ENCODE measurements around the gene NR1H4.

The NR1H4 gene

GRCh38 chr12:100437038-100437841 lies 36.4 kb upstream of the NR1H4 start:
- Histone ChIP-seq H4K20me1 (ENCODE audit: insufficient read depth, low read length, poor library complexity, severe bottlenecking) (no peaks in the 10 kb centered on the region), H3K9me3 (ENCODE audit: insufficient read depth, low read depth, low read length) (no peaks in the 10 kb centered on the region), H3K9me2 (replicated peaks; ENCODE audit: low read depth, low read length) (no peaks in the 10 kb centered on the region), H3K9ac (ENCODE audit: low read depth, low read length, poor library complexity, severe bottlenecking) (no peak overlapping the region), H3K79me2 (ENCODE audit: insufficient read depth, low read length) (no peaks in the 10 kb centered on the region), H2AFZ (ENCODE audit: low read length) (no peak overlapping the region), H3K4me2 (ENCODE audit: low read depth, low read length, poor library complexity, severe bottlenecking) (no peak overlapping the region), H3K4me1 (ENCODE audit: insufficient read depth, low read length, poor library complexity, severe bottlenecking) (no peaks in the 10 kb centered on the region), H3K4me3 (ENCODE audit: low read length, poor library complexity, severe bottlenecking) (no peak overlapping the region), H3F3A (ENCODE audit: low read depth) (no peaks in the 10 kb centered on the region), H3K36me3 (ENCODE audit: insufficient read depth, low read length) (no peaks in the 10 kb centered on the region), H3K27me3 (ENCODE audit: insufficient read depth, low read length, poor library complexity, severe bottlenecking) (no peaks in the 10 kb centered on the region)
- TF ChIP-seq CTCF (conservative IDR thresholded peaks at IDR 0.05; ENCODE audit: low read length) (no peak), EZH2phosphoT487 (IDR thresholded peaks at IDR 0.05; ENCODE audit: borderline replicate concordance) (no peak)

- Histone ChIP-seq H3K4me2 (ENCODE audit: low read depth, low read length, poor library complexity, severe bottlenecking) (no peak overlapping the region), H3F3A (ENCODE audit: low read depth) (no peaks in the 10 kb centered on the region), H3K9me2 (replicated peaks; ENCODE audit: low read depth, low read length) (no peaks in the 10 kb centered on the region), H3K27me3 (ENCODE audit: insufficient read depth, low read length, poor library complexity, severe bottlenecking) (no peaks in the 10 kb centered on the region), H3K9me3 (ENCODE audit: insufficient read depth, low read depth, low read length) (no peaks in the 10 kb centered on the region), H3K4me1 (ENCODE audit: insufficient read depth, low read length, poor library complexity, severe bottlenecking) (no peaks in the 10 kb centered on the region), H3K36me3 (ENCODE audit: insufficient read depth, low read length) (no peaks in the 10 kb centered on the region), H3K4me3 (ENCODE audit: low read length, poor library complexity, severe bottlenecking) (no peak overlapping the region), H2AFZ (ENCODE audit: low read length) (no peak overlapping the region), H3K79me2 (ENCODE audit: insufficient read depth, low read length) (no peaks in the 10 kb centered on the region), H4K20me1 (ENCODE audit: insufficient read depth, low read length, poor library complexity, severe bottlenecking) (no peaks in the 10 kb centered on the region), H3K9ac (ENCODE audit: low read depth, low read length, poor library complexity, severe bottlenecking) (no peak overlapping the region)
- TF ChIP-seq CTCF (conservative IDR thresholded peaks at IDR 0.05; ENCODE audit: low read length): no peak
- TF ChIP-seq EZH2phosphoT487 (IDR thresholded peaks at IDR 0.05; ENCODE audit: borderline replicate concordance): no peak
These were observed 33.9 kb upstream of the NR1H4 start for GRCh38 chr12:100439797-100440196.

GRCh38 chr12:100442403-100442802 lies 31.3 kb upstream of the NR1H4 start:
- Histone ChIP-seq H3F3A (ENCODE audit: low read depth) (no peaks in the 10 kb centered on the region), H4K20me1 (ENCODE audit: insufficient read depth, low read length, poor library complexity, severe bottlenecking) (no peaks in the 10 kb centered on the region), H2AFZ (ENCODE audit: low read length) (no peak overlapping the region), H3K9ac (ENCODE audit: low read depth, low read length, poor library complexity, severe bottlenecking) (no peak overlapping the region), H3K4me1 (ENCODE audit: insufficient read depth, low read length, poor library complexity, severe bottlenecking) (no peaks in the 10 kb centered on the region), H3K9me3 (ENCODE audit: insufficient read depth, low read depth, low read length) (no peaks in the 10 kb centered on the region), H3K9me2 (replicated peaks; ENCODE audit: low read depth, low read length) (no peaks in the 10 kb centered on the region), H3K79me2 (ENCODE audit: insufficient read depth, low read length) (no peaks in the 10 kb centered on the region), H3K36me3 (ENCODE audit: insufficient read depth, low read length) (no peaks in the 10 kb centered on the region), H3K4me2 (ENCODE audit: low read depth, low read length, poor library complexity, severe bottlenecking) (no peak overlapping the region), H3K4me3 (ENCODE audit: low read length, poor library complexity, severe bottlenecking) (no peak overlapping the region), H3K27me3 (ENCODE audit: insufficient read depth, low read length, poor library complexity, severe bottlenecking) (no peaks in the 10 kb centered on the region)
- TF ChIP-seq CTCF (conservative IDR thresholded peaks at IDR 0.05; ENCODE audit: low read length) (no peak), EZH2phosphoT487 (IDR thresholded peaks at IDR 0.05; ENCODE audit: borderline replicate concordance) (no peak)

Data from Loucy (cell line).